ENCODE data around the gene MTMR6.
"Not testable (repeated sequence)": the region's sequence is repeated elsewhere in the genome, so short reads cannot be mapped to it uniquely, and the experiment has no call there.

MTMR6 gene

DNA sequence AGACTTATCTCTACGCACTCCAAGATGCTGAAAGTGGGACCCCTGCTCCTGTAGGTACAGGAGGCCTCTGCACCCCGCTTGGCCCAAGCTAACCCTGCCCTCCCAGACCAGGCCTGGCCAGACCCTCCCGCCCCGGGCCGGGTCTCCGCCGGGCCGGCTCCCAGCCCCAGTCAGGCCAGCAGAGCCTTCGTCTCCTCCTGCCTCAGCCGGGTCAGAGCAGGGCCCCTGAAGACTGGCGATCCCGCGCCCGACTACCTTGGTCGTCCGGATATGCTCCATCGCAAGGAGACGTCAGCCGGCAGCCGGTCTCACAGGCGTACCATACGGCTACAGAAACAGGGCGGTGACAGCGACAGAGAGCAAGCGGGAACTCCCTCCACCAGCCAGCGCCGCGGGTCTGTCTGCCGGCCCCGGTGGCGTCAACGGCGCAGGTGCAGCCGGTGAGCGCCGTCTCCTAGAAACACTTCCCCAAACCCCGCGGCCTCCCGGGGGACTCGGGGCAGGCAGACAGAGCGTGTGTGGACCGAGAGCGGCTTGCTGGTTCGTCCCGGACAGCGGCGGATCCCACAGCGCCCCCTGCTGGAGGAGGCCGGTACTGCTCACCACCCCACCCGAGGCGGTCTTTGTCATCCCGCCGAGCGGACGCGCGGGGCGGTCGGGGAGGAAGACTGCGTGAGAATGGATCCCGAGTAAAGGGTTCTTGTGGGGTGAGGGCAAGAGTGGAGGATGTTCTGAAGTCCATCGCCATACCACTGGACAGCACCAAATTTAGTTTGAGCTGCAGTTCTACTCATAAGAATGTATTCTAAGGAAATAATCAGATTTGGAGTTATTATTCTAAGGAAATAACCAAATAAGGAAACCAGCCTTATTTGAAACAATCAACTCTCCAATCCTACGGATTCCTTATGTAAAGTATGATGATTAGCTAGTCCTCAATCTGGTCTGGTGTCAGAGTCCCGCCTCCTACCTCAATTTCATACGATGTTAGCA, at the start of gene MTMR6:
Gene MTMR6 (minus strand): TSS at position 520 of the 993 bp plus-strand sequence. CDS start 241 bp downstream, at position 279.
- Histone ChIP-seq H3K4me3 (peak within 1 kb of the TSS; percentile 93), H3K9ac (ENCODE audit: insufficient read length) (peak within 1 kb of the TSS; percentile 94), H3K27ac (peak within 1 kb of the TSS; percentile 97), H3K36me3 (ENCODE audit: insufficient read depth, low read length) (no peaks in the 10 kb centered on the region), H3K9me3 (ENCODE audit: low read depth, low read length) (no peaks in the 10 kb centered on the region)
- TF ChIP-seq EZH2 (IDR thresholded peaks at IDR 0.05) (no peak), POLR2AphosphoS5 (IDR thresholded peaks at IDR 0.05; ENCODE audit: borderline replicate concordance, low read depth, low read length) (peak; percentile 69), FOXP2 (optimal IDR thresholded peaks at IDR 0.05; ENCODE audit: control extremely low read depth, extremely low read length, insufficient read depth) (peak; percentile 57)
- DNase-seq (ENCODE audit: low read depth, low spot score), result peak; percentile 18

DNA sequence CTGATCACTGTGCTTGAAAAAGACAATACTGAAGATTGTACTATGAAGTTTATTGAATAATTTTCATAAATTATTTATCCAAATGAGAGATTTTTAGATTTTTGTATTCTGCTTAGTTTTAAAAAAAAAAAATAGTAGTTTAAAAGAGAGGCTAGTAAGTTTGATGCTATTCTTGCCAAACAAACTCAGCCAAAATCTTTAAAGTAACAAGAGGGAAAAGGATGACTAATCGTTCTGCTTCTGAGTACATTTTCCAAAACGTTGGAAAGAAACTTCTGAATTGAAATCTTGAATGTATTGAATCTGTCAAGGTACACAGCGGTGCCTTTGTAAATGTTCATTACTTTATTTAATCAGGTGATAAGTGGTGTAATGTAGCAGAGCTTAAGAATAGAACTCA, 48.6 kb upstream of the MTMR6 start:
- Histone ChIP-seq H3K36me3 (ENCODE audit: insufficient read depth, low read length) (peaks cover 90% of the 10 kb centered on the region), H3K4me3 (no peak overlapping the region), H3K27ac (peak overlapping the region; percentile 12; the same call in 1 of the 2 replicates), H3K9ac (ENCODE audit: insufficient read length) (no peak overlapping the region), H3K9me3 (ENCODE audit: low read depth, low read length) (no peaks in the 10 kb centered on the region)
- no peak for DNase-seq (ENCODE audit: low read depth, low spot score)
- TF ChIP-seq EZH2 (IDR thresholded peaks at IDR 0.05) (no peak), POLR2AphosphoS5 (IDR thresholded peaks at IDR 0.05; ENCODE audit: borderline replicate concordance, low read depth, low read length) (no peak), FOXP2 (optimal IDR thresholded peaks at IDR 0.05; ENCODE audit: control extremely low read depth, extremely low read length, insufficient read depth) (no peak)

DNA sequence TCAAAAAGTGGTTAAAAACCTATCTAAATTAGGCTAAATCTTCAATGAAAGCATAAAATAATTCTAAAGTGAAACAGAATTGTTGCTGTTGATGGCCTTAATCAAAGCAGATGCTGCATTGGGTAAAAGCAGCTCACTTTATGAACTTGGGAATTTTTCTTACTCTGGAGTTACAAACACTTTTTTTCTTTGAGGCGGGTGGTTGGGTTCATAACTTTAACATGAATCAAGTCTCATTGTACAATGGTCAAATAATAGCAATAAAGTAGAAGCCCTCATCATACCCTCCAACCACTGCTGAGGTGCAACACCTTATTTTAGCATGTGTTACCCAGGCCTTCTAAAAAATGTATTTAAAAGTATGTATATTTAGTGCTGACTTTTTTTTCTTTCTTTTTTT, 43.3 kb upstream of the MTMR6 start:
- peaks cover 98% of the 10 kb centered on the region for H3K36me3 ChIP-seq (ENCODE audit: insufficient read depth, low read length)
- no peak overlapping the region for H3K4me3 ChIP-seq
- peak overlapping the region; percentile 4; the same call in 1 of the 2 replicates for H3K27ac ChIP-seq
- H3K9me3 ChIP-seq (ENCODE audit: low read depth, low read length), result no peaks in the 10 kb centered on the region
- TF ChIP-seq POLR2AphosphoS5 (IDR thresholded peaks at IDR 0.05; ENCODE audit: borderline replicate concordance, low read depth, low read length), result no peak
- TF ChIP-seq FOXP2 (optimal IDR thresholded peaks at IDR 0.05; ENCODE audit: control extremely low read depth, extremely low read length, insufficient read depth), result no peak
- TF ChIP-seq EZH2 (IDR thresholded peaks at IDR 0.05), result no peak
- no peak for DNase-seq (ENCODE audit: low read depth, low spot score)
- H3K9ac ChIP-seq (ENCODE audit: insufficient read length), result no peak overlapping the region

DNA sequence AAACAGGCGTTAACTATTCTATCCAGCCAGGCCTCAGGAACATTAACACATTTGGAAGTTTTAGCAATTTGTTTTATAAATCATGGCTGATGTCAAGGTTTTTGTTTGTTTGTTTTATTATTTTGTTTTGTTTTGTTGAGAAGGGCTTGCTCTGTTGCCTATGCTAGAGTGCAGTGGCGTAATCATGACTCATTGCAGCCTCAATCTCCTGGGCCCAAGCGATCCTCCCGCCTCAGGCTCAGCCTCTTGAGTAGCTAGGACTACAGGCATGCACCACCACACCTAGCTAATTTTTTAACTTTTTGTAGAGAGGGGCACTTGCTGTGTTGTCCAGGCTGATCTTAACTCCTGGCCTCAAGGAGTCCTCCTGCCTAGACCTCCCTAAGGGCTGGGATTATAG, 42.4 kb upstream of the MTMR6 start:
- H3K4me3 ChIP-seq, result no peak overlapping the region
- TF ChIP-seq POLR2AphosphoS5 (IDR thresholded peaks at IDR 0.05; ENCODE audit: borderline replicate concordance, low read depth, low read length), result no peak
- no peak for TF ChIP-seq FOXP2 (optimal IDR thresholded peaks at IDR 0.05; ENCODE audit: control extremely low read depth, extremely low read length, insufficient read depth)
- peaks cover 99% of the 10 kb centered on the region for H3K36me3 ChIP-seq (ENCODE audit: insufficient read depth, low read length)
- DNase-seq (ENCODE audit: low read depth, low spot score), result no peak
- H3K27ac ChIP-seq, result 0 out of 2 replicates have a peak overlapping the region, but pooled peaks have one; percentile 15
- no peaks in the 10 kb centered on the region for H3K9me3 ChIP-seq (ENCODE audit: low read depth, low read length)
- H3K9ac ChIP-seq (ENCODE audit: insufficient read length), result no peak overlapping the region

DNA sequence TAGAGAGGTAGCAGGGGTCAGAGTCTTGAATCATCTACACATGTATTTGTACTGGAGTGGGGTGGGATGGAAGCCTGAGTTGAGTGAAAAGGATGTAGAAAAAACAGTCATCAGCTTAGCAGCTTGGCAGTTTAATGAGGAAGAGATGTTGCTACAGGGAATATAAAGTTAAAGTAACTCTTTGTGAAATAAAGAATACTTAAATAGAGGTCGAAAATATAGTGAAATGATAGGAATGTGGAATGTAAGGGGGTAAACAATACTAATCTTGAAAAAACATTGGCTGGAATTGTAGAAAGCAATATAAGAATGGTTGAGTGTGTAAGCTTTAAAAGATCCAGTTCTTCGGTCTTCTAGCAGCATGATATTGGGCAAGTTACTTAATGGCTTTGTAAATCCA, 36.8 kb upstream of the MTMR6 start:
- H3K36me3 ChIP-seq (ENCODE audit: insufficient read depth, low read length), result peaks cover 96% of the 10 kb centered on the region
- no peak overlapping the region for H3K9ac ChIP-seq (ENCODE audit: insufficient read length)
- H3K4me3 ChIP-seq, result no peak overlapping the region
- no peaks in the 10 kb centered on the region for H3K9me3 ChIP-seq (ENCODE audit: low read depth, low read length)
- TF ChIP-seq POLR2AphosphoS5 (IDR thresholded peaks at IDR 0.05; ENCODE audit: borderline replicate concordance, low read depth, low read length) (no peak), FOXP2 (optimal IDR thresholded peaks at IDR 0.05; ENCODE audit: control extremely low read depth, extremely low read length, insufficient read depth) (no peak), EZH2 (IDR thresholded peaks at IDR 0.05) (no peak)
- DNase-seq (ENCODE audit: low read depth, low spot score), result no peak
- peak overlapping the region; percentile 29; the same call in 1 of the 2 replicates for H3K27ac ChIP-seq

DNA sequence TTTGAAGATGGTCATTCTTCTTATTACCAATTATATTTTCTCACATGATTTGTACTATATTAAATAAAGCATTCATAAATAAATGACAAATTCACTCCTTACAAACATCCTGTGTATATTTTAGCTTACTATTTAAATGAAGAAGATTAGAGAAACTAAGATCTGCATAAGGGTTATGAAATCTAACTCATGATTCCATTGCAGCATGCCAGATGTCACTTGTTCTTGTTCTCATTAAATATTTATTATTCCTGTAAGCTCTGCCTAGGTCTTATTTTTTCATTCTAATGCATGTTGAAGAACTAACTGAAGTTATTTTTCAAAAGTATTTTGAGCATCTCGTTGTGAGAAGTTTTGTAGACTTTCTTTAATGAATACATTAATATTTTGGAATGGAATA, 32.5 kb upstream of the MTMR6 start:
- no peak for TF ChIP-seq EZH2 (IDR thresholded peaks at IDR 0.05)
- no peak for TF ChIP-seq POLR2AphosphoS5 (IDR thresholded peaks at IDR 0.05; ENCODE audit: borderline replicate concordance, low read depth, low read length)
- TF ChIP-seq FOXP2 (optimal IDR thresholded peaks at IDR 0.05; ENCODE audit: control extremely low read depth, extremely low read length, insufficient read depth), result no peak
- H3K9ac ChIP-seq (ENCODE audit: insufficient read length), result no peak overlapping the region
- peak; percentile 44 for DNase-seq (ENCODE audit: low read depth, low spot score)
- H3K36me3 ChIP-seq (ENCODE audit: insufficient read depth, low read length), result peaks cover 93% of the 10 kb centered on the region
- no peak overlapping the region for H3K4me3 ChIP-seq
- H3K27ac ChIP-seq, result peak overlapping the region; percentile 77
- no peaks in the 10 kb centered on the region for H3K9me3 ChIP-seq (ENCODE audit: low read depth, low read length)

DNA sequence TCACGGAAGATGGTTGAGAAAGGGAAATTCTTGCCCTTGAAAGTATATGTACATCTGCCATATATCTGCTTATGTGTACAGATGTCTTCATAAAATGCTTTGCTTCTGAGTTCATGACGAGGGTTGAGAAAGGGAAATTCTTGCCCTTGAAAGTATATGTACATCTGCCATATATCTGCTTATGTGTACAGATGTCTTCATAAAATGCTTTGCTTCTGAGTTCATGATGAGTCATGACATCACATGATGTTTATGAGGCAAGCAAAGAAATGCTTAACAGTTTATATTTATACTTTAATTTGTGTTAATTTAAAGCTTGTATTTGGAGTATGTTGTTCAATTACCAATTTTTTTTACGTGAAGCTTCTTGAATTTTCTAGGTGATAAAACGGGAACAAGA, 31.7 kb upstream of the MTMR6 start:
- H3K4me3 ChIP-seq; DNase-seq (ENCODE audit: low read depth, low spot score); H3K9me3 ChIP-seq (ENCODE audit: low read depth, low read length): not testable (repeated sequence)
- peak overlapping the region; percentile 77 for H3K27ac ChIP-seq
- H3K9ac ChIP-seq (ENCODE audit: insufficient read length), result peak overlapping the region; percentile 25
- H3K36me3 ChIP-seq (ENCODE audit: insufficient read depth, low read length), result peaks cover 93% of the 10 kb centered on the region

DNA sequence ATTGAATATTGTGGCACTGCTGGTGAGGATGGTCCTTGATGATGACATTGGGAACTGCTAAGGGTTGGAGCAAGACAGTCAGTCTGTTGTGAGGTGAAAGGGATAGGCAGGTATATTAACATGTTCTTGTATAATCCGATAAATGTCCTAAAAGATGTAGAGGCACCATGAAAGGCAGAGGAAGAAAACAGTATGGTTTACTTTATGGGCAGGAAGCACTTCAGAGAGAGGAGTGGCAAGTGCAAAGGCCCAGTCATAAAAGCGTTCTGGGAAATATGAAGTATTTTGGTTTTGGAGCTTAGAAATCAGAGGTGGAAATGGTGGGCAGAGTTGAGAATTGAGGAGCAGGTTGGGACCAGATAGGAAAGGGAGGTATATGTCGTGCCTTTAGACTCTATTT, 23.6 kb upstream of the MTMR6 start:
- peaks cover 94% of the 10 kb centered on the region for H3K36me3 ChIP-seq (ENCODE audit: insufficient read depth, low read length)
- DNase-seq (ENCODE audit: low read depth, low spot score), result no peak
- no peak overlapping the region for H3K27ac ChIP-seq
- no peaks in the 10 kb centered on the region for H3K9me3 ChIP-seq (ENCODE audit: low read depth, low read length)
- H3K4me3 ChIP-seq, result no peak overlapping the region
- TF ChIP-seq FOXP2 (optimal IDR thresholded peaks at IDR 0.05; ENCODE audit: control extremely low read depth, extremely low read length, insufficient read depth) (no peak), EZH2 (IDR thresholded peaks at IDR 0.05) (no peak), POLR2AphosphoS5 (IDR thresholded peaks at IDR 0.05; ENCODE audit: borderline replicate concordance, low read depth, low read length) (no peak)
- H3K9ac ChIP-seq (ENCODE audit: insufficient read length), result no peak overlapping the region

All from SK-N-MC (cell line).